ENCODE data around the gene TERC.
"Not testable (repeated sequence)": the region's sequence is repeated elsewhere in the genome, so short reads cannot be mapped to it uniquely, and the experiment has no call there.

The TERC gene

GRCh38 chr3:169772305-169772896 is 7.5 kb upstream of the TERC start:
- in situ Hi-C loops (cut with HindIII; ENCODE audit: low sequenced_read_pairs): no loop called here

GRCh38 chr3:169771497-169772304 is 6.8 kb upstream of the TERC start:
- in situ Hi-C loops (cut with HindIII; ENCODE audit: low sequenced_read_pairs): no loop called here

GRCh38 chr3:169769287-169770181 is 4.7 kb upstream of the TERC start, which contains the start of gene ACTRT3:
Gene ACTRT3 (minus strand): TSS chr3:169769561. CDS start chr3:169769520, 41 bp downstream.
- in situ Hi-C loops (cut with HindIII; ENCODE audit: low sequenced_read_pairs): no loop called here

- in situ Hi-C loops (cut with HindIII; ENCODE audit: low sequenced_read_pairs): no loop called here
Measured at GRCh38 chr3:169764312-169764881, 463 bp downstream of the TERC start.

GRCh38 chr3:169760479-169760878 is 4.4 kb downstream of the TERC start:
- in situ Hi-C loops (cut with HindIII; ENCODE audit: low sequenced_read_pairs): no loop called here

GRCh38 chr3:169759256-169759655 is 5.6 kb downstream of the TERC start:
- in situ Hi-C loops (cut with HindIII; ENCODE audit: low sequenced_read_pairs): no loop called here

- in situ Hi-C loops (cut with HindIII; ENCODE audit: low sequenced_read_pairs): no loop called here
Measured at GRCh38 chr3:169758359-169758994, 6.4 kb downstream of the TERC start.

GRCh38 chr3:169755488-169755887 is 9.4 kb downstream of the TERC start:
- in situ Hi-C loops (cut with HindIII; ENCODE audit: low sequenced_read_pairs): no loop called here

GRCh38 chr3:169754711-169755110 is 10.1 kb downstream of the TERC start:
- in situ Hi-C loops (cut with HindIII; ENCODE audit: low sequenced_read_pairs): no loop called here

- in situ Hi-C loops (cut with HindIII; ENCODE audit: low sequenced_read_pairs): no loop called here
Measured at GRCh38 chr3:169751875-169752274, 13.0 kb downstream of the TERC start.

GRCh38 chr3:169750665-169751064 is 14.2 kb downstream of the TERC start:
- in situ Hi-C loops (cut with HindIII; ENCODE audit: low sequenced_read_pairs): no loop called here

GRCh38 chr3:169748670-169749069 is 16.2 kb downstream of the TERC start:
- in situ Hi-C loops (cut with HindIII; ENCODE audit: low sequenced_read_pairs): no loop called here

- in situ Hi-C loops (cut with HindIII; ENCODE audit: low sequenced_read_pairs): no loop called here
Measured at GRCh38 chr3:169746924-169747323, 17.9 kb downstream of the TERC start.

- in situ Hi-C loops (cut with HindIII; ENCODE audit: low sequenced_read_pairs): no loop called here
Measured at GRCh38 chr3:169744366-169745054, 20.4 kb downstream of the TERC start.

- in situ Hi-C loops (cut with HindIII; ENCODE audit: low sequenced_read_pairs): no loop called here
Measured at GRCh38 chr3:169739067-169739466, 25.8 kb downstream of the TERC start.

GRCh38 chr3:169731857-169732256 is 33.0 kb downstream of the TERC start:
- in situ Hi-C loops (cut with HindIII; ENCODE audit: low sequenced_read_pairs): not testable (repeated sequence)

GRCh38 chr3:169722724-169723123 is 42.1 kb downstream of the TERC start:
- in situ Hi-C loops (cut with HindIII; ENCODE audit: low sequenced_read_pairs): no loop called here

- in situ Hi-C loops (cut with HindIII; ENCODE audit: low sequenced_read_pairs): not testable (repeated sequence)
Measured at GRCh38 chr3:169718415-169718814, 46.4 kb downstream of the TERC start.
